SU-DHL-6 (cell line): Measurements from ENCODE around the gene MYL3.

ENCODE experiments used
- EZH2phosphoT487 ChIP-seq: fragments of 200-600 bp; sonication (generic), shearing (Covaris generic); conservative IDR thresholded peaks from 2 replicates; pipeline ENCODE4 v1.6.1; 2018; ENCODE audit warnings: mild to moderate bottlenecking, antibody characterized with exemption, low read length, moderate library complexity, mixed read lengths
- TF ChIP-seq, protein P1 (sequence below): fragments of 200-600 bp; sonication (generic); IDR thresholded peaks from one replicate; pipeline ENCODE4 v1.5.1; 2017; ENCODE audit warnings: antibody characterized with exemption, mild to moderate bottlenecking, low read length, moderate library complexity; ENCODE audit not compliant: insufficient read depth, poor library complexity, severe bottlenecking

DNA sequence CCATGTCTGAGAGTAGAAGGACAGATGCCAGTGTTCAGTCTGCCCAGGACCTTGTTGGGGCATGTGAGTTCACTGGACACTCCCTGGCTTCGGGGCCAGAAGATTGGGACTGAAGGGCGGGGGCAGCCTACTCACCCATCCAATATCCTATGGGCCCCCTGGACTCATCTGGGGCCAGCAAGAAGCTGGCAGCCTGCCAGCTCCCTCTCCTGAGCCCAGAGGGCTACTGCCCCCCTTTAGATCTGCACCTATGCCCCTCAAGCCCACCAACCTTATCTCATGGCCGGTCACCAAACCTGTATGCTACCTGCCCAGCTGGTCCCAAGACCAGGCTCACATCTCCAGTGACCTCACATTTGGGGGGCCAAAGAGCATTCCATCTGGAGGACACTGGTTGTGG, 22.4 kb upstream of the MYL3 start:
- TF ChIP-seq, protein P1, sequence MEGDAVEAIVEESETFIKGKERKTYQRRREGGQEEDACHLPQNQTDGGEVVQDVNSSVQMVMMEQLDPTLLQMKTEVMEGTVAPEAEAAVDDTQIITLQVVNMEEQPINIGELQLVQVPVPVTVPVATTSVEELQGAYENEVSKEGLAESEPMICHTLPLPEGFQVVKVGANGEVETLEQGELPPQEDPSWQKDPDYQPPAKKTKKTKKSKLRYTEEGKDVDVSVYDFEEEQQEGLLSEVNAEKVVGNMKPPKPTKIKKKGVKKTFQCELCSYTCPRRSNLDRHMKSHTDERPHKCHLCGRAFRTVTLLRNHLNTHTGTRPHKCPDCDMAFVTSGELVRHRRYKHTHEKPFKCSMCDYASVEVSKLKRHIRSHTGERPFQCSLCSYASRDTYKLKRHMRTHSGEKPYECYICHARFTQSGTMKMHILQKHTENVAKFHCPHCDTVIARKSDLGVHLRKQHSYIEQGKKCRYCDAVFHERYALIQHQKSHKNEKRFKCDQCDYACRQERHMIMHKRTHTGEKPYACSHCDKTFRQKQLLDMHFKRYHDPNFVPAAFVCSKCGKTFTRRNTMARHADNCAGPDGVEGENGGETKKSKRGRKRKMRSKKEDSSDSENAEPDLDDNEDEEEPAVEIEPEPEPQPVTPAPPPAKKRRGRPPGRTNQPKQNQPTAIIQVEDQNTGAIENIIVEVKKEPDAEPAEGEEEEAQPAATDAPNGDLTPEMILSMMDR = no peak
- no peak for TF ChIP-seq EZH2phosphoT487
